ENCODE measurements around the gene HOXD8.

HOXD8 gene

GRCh38 chr2:176174824-176175708, 45.6 kb downstream of the HOXD8 start:
- no peak for DNase-seq

- DNase-seq = no peak
Measured at GRCh38 chr2:176175709-176176607, 46.5 kb downstream of the HOXD8 start.

GRCh38 chr2:176177580-176178037, 48.1 kb downstream of the HOXD8 start:
- DNase-seq = no peak

- DNase-seq = no peak
Measured at GRCh38 chr2:176178038-176178756, 48.7 kb downstream of the HOXD8 start.

GRCh38 chr2:176178757-176179295, 49.3 kb downstream of the HOXD8 start:
- DNase-seq = no peak

- DNase-seq = no peak
Measured at GRCh38 chr2:176181551-176181950, 52.0 kb downstream of the HOXD8 start.

All from activated naive CD4-positive, alpha-beta T cell (primary cell).